Esophagus muscularis mucosa (tissue), 4 donors: ENCODE data around the gene TBC1D5. TPM values are rescaled to one million over a fixed set of nuclear protein-coding genes. Genes with fewer than 3 reads are reported as not detected.
"Not testable (repeated sequence)": the region's sequence is repeated elsewhere in the genome, so short reads cannot be mapped to it uniquely, and the experiment has no call there.

Source experiments
- DNase-seq: peaks from one replicate; pipeline ENCODE4 v3.0.0-alpha.2; 2017; ENCODE audit errors: extremely low spot score
- H3K27ac ChIP-seq, 4 donors: fragments of 200-600 bp; sonication (generic); replicated peaks in 1 of 4; 1 replicate in 3 of 4; 2 replicates in 1 of 4; pipeline ENCODE4 v1.5.1; 2016 to 2019; ENCODE audit warnings: mild to moderate bottlenecking in 1 of 4
- H3K27me3 ChIP-seq, 4 donors: fragments of 200-600 bp; sonication (generic); one replicate each; pipeline versions ENCODE4 v1.5.1 to v1.6.0; 2016 to 2019
- H3K36me3 ChIP-seq, 4 donors: fragments of 200-600 bp; sonication (generic); one replicate each; pipeline ENCODE4 v1.5.1; 2016 to 2019
- H3K4me1 ChIP-seq, 4 donors: fragments of 200-600 bp; sonication (generic); one replicate each; pipeline ENCODE4 v1.5.1; 2016 to 2019
- H3K4me3 ChIP-seq, 4 donors: fragments of 200-600 bp; sonication (generic); 1 replicate in 2 of 4; 2 replicates in 2 of 4; pipeline ENCODE4 v1.5.1; 2016 to 2019; ENCODE audit warnings: mild to moderate bottlenecking in 4 of 4, moderate library complexity in 1 of 4
- H3K9me3 ChIP-seq, 4 donors: fragments of 200-600 bp; sonication (generic); 1 replicate in 3 of 4; 2 replicates in 1 of 4; pipeline ENCODE4 v1.5.1; 2016 to 2019
- CTCF ChIP-seq, 3 experiments: fragments of 200-600 bp in 2 of 3; fragments of 450-650 bp in 1 of 3; sonication (generic) in 2 of 3; IDR thresholded peaks; one replicate each; pipeline ENCODE4 v1.5.1; 2017 to 2019; ENCODE audit warnings: antibody characterized with exemption in 3 of 3, mild to moderate bottlenecking in 2 of 3, moderate library complexity in 1 of 3
- EP300 ChIP-seq: sonication (generic); formaldehyde crosslinking; IDR thresholded peaks from one replicate; pipeline ENCODE4 v1.6.1; 2017; ENCODE audit warnings: antibody characterized with exemption
- POLR2A ChIP-seq: fragments of 450-650 bp; IDR thresholded peaks from one replicate; pipeline ENCODE4 v1.6.1; 2017; ENCODE audit warnings: antibody characterized with exemption, moderate library complexity, mild to moderate bottlenecking, low read depth
- POLR2AphosphoS5 ChIP-seq, 2 donors: sonication (generic); formaldehyde crosslinking; IDR thresholded peaks; one replicate each; pipeline ENCODE4 v1.6.1; 2017; ENCODE audit warnings: antibody characterized with exemption in 2 of 2
- WGBS: methylation state at CpG from one replicate; pipeline ENCODE4 v1.1.5; 2018; 5-methylcytosine and 5-hydroxymethylcytosine counted together
- intact Hi-C: fragments of 100-400 bp; cut with DNase I; formaldehyde crosslinking; loops from one replicate; pipeline ENCODE4 v1.15.1; 2023
- total RNA-seq, 4 donors: library from RNA; depleted of rRNA; stranded (reverse); fragments of >200 nt; gene quantifications; one replicate each; pipeline versions ENCODE4 v1.1.0 to v1.2.1, GENCODE V29; 2016

Gene TBC1D5
- total RNA-seq, 4 donors from 2014 or later = 54.0 to 83.1 (median 63.6) TPM

GRCh38 chr3:17655743-17656142 is 86.7 kb downstream of the TBC1D5 start:
- Histone ChIP-seq H3K36me3 (no peaks in the 10 kb centered on the region), H3K4me3 (no peak overlapping the region), H3K4me1 (no peaks in the 10 kb centered on the region), H3K9me3 (no peaks in the 10 kb centered on the region), H3K27me3 (no peaks in the 10 kb centered on the region), H3K27ac (no peak overlapping the region)
- no peak for DNase-seq
- TF ChIP-seq EP300 = no peak
- no peak for TF ChIP-seq POLR2AphosphoS5 (IDR thresholded peaks at IDR 0.05)
- no peak for TF ChIP-seq POLR2A
- no peak for TF ChIP-seq CTCF (IDR thresholded peaks at IDR 0.05)
- intact Hi-C loops = no loop called here
- 50% methylated on average over 2 of the region's 2 CpGs for WGBS

- DNase-seq, H3K9me3 ChIP-seq, H3K4me3 ChIP-seq, H3K4me1 ChIP-seq, H3K27ac ChIP-seq, H3K27me3 ChIP-seq, H3K36me3 ChIP-seq: not testable (repeated sequence)
- WGBS = 97% methylated on average over 4 of the region's 4 CpGs
- intact Hi-C loops = loop anchor here (5.0 kb wide), 1 partner anchor 193 kb away; no protein-coding TSS in a partner anchor
Observed at GRCh38 chr3:17649748-17650147, 92.7 kb downstream of the TBC1D5 start.

- not testable (repeated sequence) for H3K27ac ChIP-seq, H3K9me3 ChIP-seq, DNase-seq, H3K4me1 ChIP-seq, H3K36me3 ChIP-seq, H3K27me3 ChIP-seq, H3K4me3 ChIP-seq
- intact Hi-C loops = loop anchor here (5.0 kb wide), 1 partner anchor 194 kb away; no protein-coding TSS in a partner anchor
- WGBS = 96% methylated on average over 8 of the region's 8 CpGs
Observed at GRCh38 chr3:17648630-17649355, 93.6 kb downstream of the TBC1D5 start.

GRCh38 chr3:17645074-17645698 is 97.2 kb downstream of the TBC1D5 start:
- H3K36me3 ChIP-seq = no peaks in the 10 kb centered on the region
- no peaks in the 10 kb centered on the region for H3K27me3 ChIP-seq
- no peaks in the 10 kb centered on the region for H3K9me3 ChIP-seq
- intact Hi-C loops = loop anchor here (5.0 kb wide), 1 partner anchor 197 kb away; no protein-coding TSS in a partner anchor
- no peak for DNase-seq
- no peak overlapping the region for H3K27ac ChIP-seq
- 67% methylated on average over 4 of the region's 4 CpGs for whole genome bisulfite sequencing
- TF ChIP-seq POLR2AphosphoS5 (IDR thresholded peaks at IDR 0.05) (no peak), CTCF (IDR thresholded peaks at IDR 0.05) (peak; percentile 41 to 75 (median 69)), EP300 (no peak)
- no peak overlapping the region for H3K4me3 ChIP-seq
- H3K4me1 ChIP-seq = peaks cover 3 to 13% (median 9%) of the 10 kb centered on the region in 4 donors

- TF ChIP-seq POLR2A = no peak
- no peak for TF ChIP-seq EP300
- no peak for TF ChIP-seq POLR2AphosphoS5 (IDR thresholded peaks at IDR 0.05)
- TF ChIP-seq CTCF (IDR thresholded peaks at IDR 0.05) = no peak
- no peaks in the 10 kb centered on the region for H3K27me3 ChIP-seq
- H3K4me3 ChIP-seq = no peak overlapping the region
- H3K9me3 ChIP-seq = no peaks in the 10 kb centered on the region
- no peaks in the 10 kb centered on the region for H3K36me3 ChIP-seq
- DNase-seq = no peak
- H3K27ac ChIP-seq = no peak overlapping the region
- 59% methylated on average over 4 of the region's 4 CpGs for WGBS
- intact Hi-C loops = no loop called here
- peaks cover 3 to 27% (median 15%) of the 10 kb centered on the region in 4 donors for H3K4me1 ChIP-seq
Observed at GRCh38 chr3:17643691-17644090, 98.7 kb downstream of the TBC1D5 start.
